Forelimb muscle (tissue), 1 donor: ENCODE results near the gene PNRC1. TPM values are rescaled to one million over a fixed set of nuclear protein-coding genes. Genes with fewer than 3 reads are reported as not detected.
"Not testable (repeated sequence)": the region's sequence is repeated elsewhere in the genome, so short reads cannot be mapped to it uniquely, and the experiment has no call there.

Experiments
- DNase-seq: peaks from one replicate; pipeline ENCODE4 v3.0.0-alpha.2; 2013; ENCODE audit warnings: low read depth
- polyA plus RNA-seq: library from polyadenylated mRNA; unstranded; fragments of 120-200 nt; gene quantifications from one replicate; pipeline ENCODE4 v1.2.1, GENCODE V29; 2013; ENCODE audit not compliant: insufficient read length

The PNRC1 gene
- polyA plus RNA-seq, 1 donor, result 102 TPM

GRCh38 chr6:89059227-89059626 is 21.3 kb upstream of the PNRC1 start:
- DNase-seq, result no peak

DNA sequence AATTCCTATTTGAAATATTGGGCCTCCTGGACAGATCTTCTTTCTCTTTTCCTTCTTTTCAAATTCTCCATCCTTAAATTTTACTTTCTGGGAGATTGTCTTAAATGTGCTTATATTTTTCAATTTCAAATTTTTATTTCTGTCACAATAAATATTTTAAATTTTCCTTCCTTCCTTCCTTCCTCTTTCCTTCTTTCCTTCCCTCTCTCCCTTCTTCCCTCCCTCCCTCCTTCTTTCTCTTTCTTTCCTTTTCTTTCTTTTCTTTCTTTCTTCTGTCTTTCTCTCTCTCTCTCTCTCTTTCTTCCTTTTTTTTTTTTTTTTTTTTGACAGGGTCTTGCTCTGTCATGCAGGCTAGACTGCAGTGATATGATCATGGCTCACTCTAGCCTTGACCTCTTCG is 16.7 kb upstream of the PNRC1 start:
- no peak for DNase-seq

DNA sequence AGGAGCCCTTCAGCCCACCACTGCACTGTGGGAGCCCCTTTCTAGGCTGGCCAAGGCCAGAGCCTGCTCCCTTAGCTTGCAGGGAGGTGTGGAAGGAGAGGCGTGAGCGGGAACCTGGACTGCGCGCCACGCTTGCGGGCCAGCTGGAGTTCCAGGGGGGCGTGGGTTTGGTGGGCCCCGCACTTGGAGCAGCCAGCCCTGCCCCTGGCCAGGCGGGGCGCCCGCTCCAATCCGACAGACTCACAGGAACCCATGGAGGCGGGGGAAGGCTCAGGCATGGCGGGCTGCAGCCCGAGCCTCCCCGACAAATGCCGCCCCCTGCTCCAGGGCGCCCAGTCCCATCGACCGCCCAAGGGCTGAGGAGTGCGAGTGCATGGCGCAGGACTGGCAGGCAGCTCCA is 15.6 kb upstream of the PNRC1 start:
- not testable (repeated sequence) for DNase-seq

DNA sequence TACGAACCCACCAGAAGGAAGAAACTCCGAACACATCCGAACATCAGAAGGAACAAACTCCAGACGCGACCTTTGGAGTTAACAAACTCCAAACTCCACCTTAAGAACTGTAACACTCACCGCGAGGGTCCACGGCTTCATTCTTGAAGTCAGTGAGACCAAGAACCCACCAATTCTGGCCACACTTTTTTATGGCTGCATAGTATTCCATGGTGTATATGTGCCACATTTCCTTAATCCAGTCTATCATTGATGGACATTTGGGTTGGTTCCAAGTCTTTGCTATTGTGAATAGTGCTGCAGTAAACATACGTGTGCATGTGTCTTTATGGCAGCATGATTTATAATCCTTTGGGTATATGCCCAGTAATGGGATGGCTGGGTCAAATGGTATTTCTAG is 14.4 kb upstream of the PNRC1 start:
- not testable (repeated sequence) for DNase-seq

DNA sequence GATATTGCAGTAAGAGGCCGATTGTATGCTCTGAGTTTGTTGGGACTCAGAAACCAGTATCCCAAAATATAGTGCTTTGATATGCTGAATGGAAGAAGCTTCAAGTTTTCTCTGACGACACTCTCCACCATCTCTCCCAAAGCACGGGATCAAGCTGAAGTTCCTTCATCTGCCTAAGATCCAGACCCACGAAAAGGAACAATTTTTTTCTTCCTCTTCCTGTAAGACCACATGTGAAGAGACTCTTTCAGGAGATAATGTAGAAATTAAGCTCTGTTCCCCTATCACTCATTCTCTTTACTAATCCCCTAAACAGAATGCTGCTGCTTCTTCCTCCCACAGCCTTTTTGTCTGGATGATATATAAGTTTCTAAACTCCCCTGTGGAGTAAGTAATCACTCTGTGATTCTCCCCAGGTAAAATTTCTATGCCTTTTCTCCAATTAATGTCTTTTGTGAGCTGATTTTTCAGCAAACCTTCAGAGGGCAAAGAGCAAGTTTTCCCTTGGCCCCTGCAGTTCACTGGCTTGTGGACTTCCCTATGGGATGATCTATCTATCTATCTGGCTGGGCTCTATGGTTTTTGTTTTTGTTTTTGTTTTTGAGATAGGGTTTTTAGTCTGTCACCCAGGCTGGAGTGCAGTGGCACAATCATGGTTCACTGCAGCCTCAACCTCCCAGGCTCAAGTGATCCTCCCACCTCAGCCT is 13.5 kb upstream of the PNRC1 start:
- no peak for DNase-seq

DNA sequence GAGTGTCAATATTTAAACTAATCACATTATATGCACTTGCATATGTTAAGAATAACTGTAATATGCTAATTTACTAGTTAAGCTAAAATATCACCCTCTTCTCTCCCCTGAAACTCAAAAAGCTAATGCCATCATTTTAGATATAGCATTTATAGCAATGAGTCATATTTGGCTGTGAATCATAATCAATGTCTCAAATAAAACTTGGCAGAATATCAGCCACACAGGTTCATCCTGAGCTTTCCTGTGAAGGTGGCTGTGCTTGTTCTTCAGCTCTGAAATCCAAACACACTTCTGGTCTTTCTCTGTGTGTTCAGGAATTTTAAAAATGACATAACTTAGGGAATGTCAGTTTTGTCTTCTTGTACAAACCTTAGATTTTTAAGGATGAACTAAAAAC is 12.8 kb upstream of the PNRC1 start:
- no peak for DNase-seq

- no peak for DNase-seq
These were observed 11.9 kb upstream of the PNRC1 start for GRCh38 chr6:89068695-89069094.

- no peak for DNase-seq
These were observed 10.9 kb upstream of the PNRC1 start for GRCh38 chr6:89069536-89070163.

DNA sequence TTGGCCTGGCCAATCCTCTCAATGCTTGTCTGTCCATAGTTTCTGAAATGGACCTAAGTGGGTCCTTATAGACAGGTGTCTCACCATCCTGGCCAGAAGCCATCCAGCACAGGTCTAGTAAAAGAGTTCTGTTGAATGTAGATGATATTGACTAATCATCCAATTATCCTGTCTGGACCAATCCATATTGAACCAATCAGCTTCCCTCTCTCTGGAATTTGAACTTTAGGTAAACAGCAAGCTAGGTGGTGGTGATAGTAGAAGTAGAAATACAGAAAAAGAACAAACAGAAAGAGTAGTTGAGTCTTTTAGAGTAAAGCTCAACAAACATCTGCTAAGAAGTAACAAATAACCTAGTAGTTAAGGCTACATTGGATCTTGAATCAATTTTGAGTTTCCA is 9.5 kb upstream of the PNRC1 start:
- no peak for DNase-seq

GRCh38 chr6:89073014-89073620 is 7.4 kb upstream of the PNRC1 start:
- no peak for DNase-seq

DNA sequence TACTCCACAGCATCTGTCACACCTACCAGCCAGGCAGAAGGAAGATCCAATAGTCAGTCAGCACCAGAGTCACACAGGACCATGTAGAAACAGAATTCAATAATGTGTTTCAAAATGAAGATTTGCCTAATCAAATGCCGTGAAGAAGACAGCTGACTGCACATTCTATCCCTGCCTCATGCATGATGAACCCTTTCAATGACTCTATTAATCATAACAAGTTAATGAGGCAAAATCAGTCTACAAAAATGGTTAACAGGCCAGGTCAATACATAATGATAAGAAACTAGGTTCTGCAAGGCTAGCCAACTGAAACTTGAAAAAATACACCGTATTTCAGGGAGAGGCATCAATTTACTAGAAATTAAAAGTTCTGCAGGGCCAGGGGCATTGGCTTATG is 6.7 kb upstream of the PNRC1 start:
- no peak for DNase-seq

DNA sequence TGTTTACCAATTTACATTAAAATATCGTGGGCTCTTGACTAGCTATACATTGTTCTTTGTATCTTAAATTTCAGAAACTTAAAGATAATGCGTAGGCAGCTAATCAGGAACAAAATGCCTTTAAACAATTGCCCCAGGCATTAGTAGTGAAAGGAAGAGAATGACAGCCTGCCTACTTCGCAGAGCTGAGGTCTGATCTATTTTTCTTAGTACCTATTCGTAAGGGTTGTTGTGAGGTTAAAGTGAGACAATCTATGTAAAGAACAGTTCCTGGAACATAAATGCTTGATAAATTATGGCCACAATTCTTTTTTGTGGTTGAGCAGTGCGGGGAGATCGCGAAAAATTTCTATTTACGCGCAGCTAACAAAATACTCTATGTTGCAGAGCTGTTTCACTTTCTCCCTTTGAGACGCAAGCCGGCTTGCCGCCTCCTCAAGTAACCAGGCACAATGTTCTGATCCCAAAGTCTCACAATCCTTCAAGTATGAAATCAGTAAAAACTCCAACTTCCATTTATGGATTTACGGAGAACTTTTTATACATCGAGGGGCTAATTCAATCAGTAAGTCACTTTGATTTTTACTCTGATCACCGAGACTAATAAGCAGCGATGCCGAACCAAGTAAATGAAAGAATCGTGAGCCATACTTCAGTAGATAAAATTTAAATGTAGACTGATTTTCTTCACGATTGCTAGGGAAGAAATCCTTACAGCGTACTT is 878 bp upstream of the PNRC1 start:
- DNase-seq, result peak; percentile 43

DNA sequence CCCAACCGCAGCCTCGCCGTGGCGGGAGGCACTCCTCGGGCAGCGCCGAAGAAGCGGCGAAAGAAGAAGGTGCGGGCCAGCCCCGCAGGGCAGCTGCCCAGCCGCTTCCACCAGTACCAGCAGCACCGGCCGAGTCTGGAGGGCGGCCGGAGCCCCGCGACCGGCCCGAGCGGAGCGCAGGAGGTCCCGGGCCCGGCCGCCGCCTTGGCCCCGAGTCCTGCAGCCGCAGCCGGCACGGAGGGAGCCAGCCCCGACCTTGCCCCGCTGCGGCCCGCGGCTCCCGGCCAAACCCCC is 525 bp downstream of the PNRC1 start:
- DNase-seq, result no peak

- DNase-seq, result peak; percentile 94
These were observed 1.1 kb downstream of the PNRC1 start for GRCh38 chr6:89081423-89082322.

- no peak for DNase-seq
These were observed 1.9 kb downstream of the PNRC1 start for GRCh38 chr6:89082486-89082891.

GRCh38 chr6:89084542-89084941 is 4.0 kb downstream of the PNRC1 start:
- DNase-seq, result no peak

DNA sequence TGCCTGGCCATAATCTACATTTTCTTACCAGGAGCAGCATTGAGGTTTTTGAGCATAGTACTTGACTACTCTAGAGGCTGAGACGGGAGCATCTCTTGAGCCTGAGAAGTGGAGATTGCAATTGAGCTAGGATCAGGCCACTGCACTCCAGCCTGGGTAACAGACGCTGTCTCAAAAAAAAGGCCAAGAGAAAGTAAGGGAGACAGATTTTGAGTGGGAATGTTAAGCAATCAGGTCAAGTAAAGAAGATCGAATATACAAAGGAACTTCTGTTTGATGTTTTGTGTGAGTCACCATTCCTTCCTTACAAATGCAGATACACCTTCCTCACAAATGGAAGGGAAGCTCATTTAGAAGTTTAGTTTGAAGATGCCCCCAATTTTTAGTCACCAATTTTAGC is 4.4 kb downstream of the PNRC1 start:
- DNase-seq, result no peak

- DNase-seq, result no peak
These were observed 5.1 kb downstream of the PNRC1 start for GRCh38 chr6:89085409-89086205.

DNA sequence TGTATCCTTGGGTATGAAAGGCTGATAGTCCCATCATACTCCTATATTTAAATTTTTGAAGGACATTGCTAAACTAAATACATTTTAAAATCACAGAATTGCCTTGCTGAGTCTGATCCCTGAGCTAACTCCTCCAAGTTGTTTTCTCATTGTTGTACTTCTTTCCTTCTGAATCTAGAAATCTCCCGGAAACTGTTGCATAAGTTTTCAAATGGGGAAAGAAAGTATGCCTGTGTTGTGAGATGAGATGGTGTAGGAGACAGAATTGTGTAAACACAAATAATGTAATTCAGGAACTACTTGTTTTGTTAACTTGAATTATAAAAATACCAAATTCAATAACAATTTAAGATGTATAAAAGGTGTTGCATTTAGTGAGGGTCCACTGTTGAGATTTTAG is 7.3 kb downstream of the PNRC1 start:
- DNase-seq, result no peak

DNA sequence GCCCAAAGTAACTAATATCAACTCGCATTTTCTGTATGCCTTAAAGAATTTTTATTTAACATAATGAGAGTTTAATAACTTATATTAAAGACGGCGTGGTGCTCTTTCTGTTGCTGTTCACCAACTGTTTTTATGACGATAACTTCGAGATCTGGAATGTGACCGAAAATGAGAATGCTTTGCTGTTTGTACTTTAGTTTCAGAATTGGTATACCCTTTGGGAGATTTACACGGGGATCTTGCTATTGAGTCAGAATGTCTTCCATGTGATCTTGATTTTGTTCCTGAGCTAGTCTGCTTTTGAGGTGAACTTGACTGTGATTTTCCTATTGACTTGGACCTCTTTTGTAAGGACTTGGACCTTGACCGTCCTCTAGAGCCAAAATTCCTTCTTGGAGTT is 17.9 kb downstream of the PNRC1 start:
- no peak for DNase-seq

DNA sequence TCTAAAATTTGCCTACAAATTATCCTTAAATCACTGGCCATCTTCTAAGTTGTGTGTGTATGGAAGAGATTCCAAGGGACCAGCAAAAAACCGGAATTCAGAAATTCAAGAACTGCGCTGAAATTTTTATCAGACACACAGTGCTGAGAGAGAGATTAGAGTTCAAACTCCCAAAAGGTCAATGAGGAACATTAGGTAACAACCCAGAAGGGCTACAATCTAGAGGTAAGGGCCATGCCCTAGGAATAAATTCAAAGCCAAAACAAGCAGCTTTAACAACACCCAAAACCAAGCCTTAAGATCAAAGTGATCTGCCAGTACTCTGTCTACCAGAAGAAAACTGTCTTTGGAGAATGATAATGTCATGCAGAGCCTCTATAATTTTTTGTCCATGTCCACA is 19.6 kb downstream of the PNRC1 start:
- DNase-seq, result no peak
